NT2/D1 (cell line): ENCODE data around the gene F2.

Experiments
- DNase-seq: peaks from one replicate; pipeline ENCODE4 v3.0.0-alpha.2; 2011; ENCODE audit warnings: low read depth, low spot score
- H3K27me3 ChIP-seq: 2 replicates; pipeline ENCODE4 v1.6.0; 2011; ENCODE audit warnings: mild to moderate bottlenecking; ENCODE audit not compliant: insufficient read length, insufficient read depth
- H3K36me3 ChIP-seq: 2 replicates; pipeline ENCODE4 v1.6.1; 2011; ENCODE audit warnings: mild to moderate bottlenecking, low read length, mixed read lengths; ENCODE audit not compliant: insufficient read depth, insufficient read length
- H3K4me1 ChIP-seq: 2 replicates; pipeline ENCODE4 v1.5.1; 2011; ENCODE audit not compliant: insufficient read depth, insufficient read length
- H3K4me3 ChIP-seq: 2 replicates; pipeline ENCODE4 v1.5.1; 2011; ENCODE audit warnings: low read depth; ENCODE audit not compliant: insufficient read length
- H3K9ac ChIP-seq: 2 replicates; pipeline ENCODE4 v1.6.0; 2011; ENCODE audit warnings: low read depth; ENCODE audit not compliant: insufficient read length
- H3K9me3 ChIP-seq: 2 replicates; pipeline ENCODE4 v1.5.1; 2011; ENCODE audit warnings: mild to moderate bottlenecking, low read length; ENCODE audit not compliant: insufficient read depth
- SUZ12 ChIP-seq: IDR thresholded peaks from 2 replicates; pipeline ENCODE4 v1.6.1; 2011; ENCODE audit not compliant: insufficient read length, insufficient read depth; ENCODE audit errors: extremely low read depth
- YY1 ChIP-seq: IDR thresholded peaks from 2 replicates; pipeline ENCODE4 v1.6.1; 2011; ENCODE audit not compliant: insufficient read length, insufficient read depth
- ZNF274 ChIP-seq: IDR thresholded peaks from 2 replicates; pipeline ENCODE4 v1.6.1; 2011; ENCODE audit warnings: mild to moderate bottlenecking, low read depth, low read length

The F2 gene

GRCh38 chr11:46736615-46737014, 17.6 kb downstream of the F2 start:
- DNase-seq: no peak
- Histone ChIP-seq H3K4me1 (peaks cover 4% of the 10 kb centered on the region), H3K4me3 (no peak overlapping the region), H3K9me3 (no peaks in the 10 kb centered on the region), H3K36me3 (peaks cover 17% of the 10 kb centered on the region), H3K27me3 (no peaks in the 10 kb centered on the region), H3K9ac (no peak overlapping the region)
- no peak for TF ChIP-seq SUZ12
- TF ChIP-seq ZNF274: no peak
- no peak for TF ChIP-seq YY1

GRCh38 chr11:46737699-46738098, 18.7 kb downstream of the F2 start:
- TF ChIP-seq YY1 (no peak), ZNF274 (no peak), SUZ12 (no peak)
- no peak overlapping the region for H3K4me3 ChIP-seq
- H3K9ac ChIP-seq: no peak overlapping the region
- no peaks in the 10 kb centered on the region for H3K9me3 ChIP-seq
- H3K36me3 ChIP-seq: peaks cover 28% of the 10 kb centered on the region
- no peaks in the 10 kb centered on the region for H3K27me3 ChIP-seq
- peaks cover 4% of the 10 kb centered on the region for H3K4me1 ChIP-seq
- DNase-seq: no peak

GRCh38 chr11:46738887-46739286, 19.9 kb downstream of the F2 start:
- Histone ChIP-seq H3K4me1 (peaks cover 4% of the 10 kb centered on the region), H3K9ac (no peak overlapping the region), H3K36me3 (peaks cover 40% of the 10 kb centered on the region), H3K27me3 (no peaks in the 10 kb centered on the region), H3K4me3 (no peak overlapping the region), H3K9me3 (no peaks in the 10 kb centered on the region)
- no peak for DNase-seq
- TF ChIP-seq YY1 (no peak), SUZ12 (no peak), ZNF274 (no peak)

- Histone ChIP-seq H3K36me3 (peaks cover 66% of the 10 kb centered on the region), H3K9ac (no peak overlapping the region), H3K9me3 (no peaks in the 10 kb centered on the region), H3K4me1 (peaks cover 7% of the 10 kb centered on the region), H3K4me3 (no peak overlapping the region), H3K27me3 (no peaks in the 10 kb centered on the region)
- DNase-seq: no peak
- TF ChIP-seq ZNF274: no peak
- no peak for TF ChIP-seq YY1
- TF ChIP-seq SUZ12: no peak
Observed at GRCh38 chr11:46741600-46742484, 22.8 kb downstream of the F2 start.

- no peak for DNase-seq
- Histone ChIP-seq H3K4me1 (peaks cover 7% of the 10 kb centered on the region), H3K4me3 (no peak overlapping the region), H3K9ac (no peak overlapping the region), H3K36me3 (peaks cover 78% of the 10 kb centered on the region), H3K9me3 (no peaks in the 10 kb centered on the region), H3K27me3 (no peaks in the 10 kb centered on the region)
- TF ChIP-seq YY1 (no peak), ZNF274 (no peak), SUZ12 (no peak)
Observed at GRCh38 chr11:46743043-46743442, 24.0 kb downstream of the F2 start.

- Histone ChIP-seq H3K4me1 (peaks cover 4% of the 10 kb centered on the region), H3K27me3 (no peaks in the 10 kb centered on the region), H3K9me3 (no peaks in the 10 kb centered on the region), H3K9ac (no peak overlapping the region), H3K4me3 (no peak overlapping the region), H3K36me3 (peaks cover 78% of the 10 kb centered on the region)
- no peak for DNase-seq
- TF ChIP-seq YY1 (no peak), ZNF274 (no peak), SUZ12 (no peak)
Observed at GRCh38 chr11:46743693-46744339, 24.8 kb downstream of the F2 start.

- peaks cover 4% of the 10 kb centered on the region for H3K4me1 ChIP-seq
- H3K36me3 ChIP-seq: peaks cover 85% of the 10 kb centered on the region
- no peak for DNase-seq
- H3K27me3 ChIP-seq: no peaks in the 10 kb centered on the region
- H3K4me3 ChIP-seq: no peak overlapping the region
- no peaks in the 10 kb centered on the region for H3K9me3 ChIP-seq
- TF ChIP-seq SUZ12 (no peak), ZNF274 (no peak), YY1 (no peak)
- H3K9ac ChIP-seq: no peak overlapping the region
Observed at GRCh38 chr11:46745328-46745727, 26.3 kb downstream of the F2 start.
